K562 (cell line): ENCODE results near the gene FAM25A. TPM values are rescaled to one million over a fixed set of nuclear protein-coding genes. Genes with fewer than 3 reads are reported as not detected.

Experiments used
- ATAC-seq: fragments of 200-7000 bp; cut with Tn5 transposase; 3 replicates; pipeline ENCODE4 v1.9.1; 2020; ENCODE audit warnings: moderate library complexity
- BruUV-seq: library from RNA; stranded (reverse); fragments of 400-500 nt; replicated peaks from 2 replicates; lab custom pipeline; 2021; lab: Mats Ljungman, UMichigan
- CTCF ChIA-PET: fragments of 300-600 bp; formaldehyde crosslinking; extraction: SDS; loops from one replicate; lab custom pipeline; 2021; ENCODE audit warnings: low intra/inter-chr PET ratio; lab: Yijun Ruan, JAX
- POLR2A ChIA-PET: fragments of 300-600, 350-650 bp; sonication (Branson Sonifier 250); formaldehyde crosslinking; extraction: SDS; loops from one replicate; lab custom pipeline; 2021; ENCODE audit warnings: antibody characterized with exemption, inconsistent platforms; lab: Yijun Ruan, JAX
- DNase-seq, 4 experiments: peaks; one replicate each; pipeline versions ENCODE4 v3.0.0 to v3.0.0-alpha.2; 2011 to 2018; ENCODE audit warnings: low spot score in 3 of 4, mixed read lengths in 3 of 4; ENCODE audit errors: extremely low read depth in 1 of 4
- FAIRE-seq: peaks from 2 replicates; lab custom pipeline; 2011; peaks lifted over from hg19 to GRCh38; lab: Jason Lieb, UNC
- H2AFZ ChIP-seq: 2 replicates; pipeline ENCODE4 v1.6.0; 2011; ENCODE audit warnings: low read depth, low read length, control low read depth, inconsistent platforms
- H3K27ac ChIP-seq: fragments of 200-600 bp; 3 replicates; pipeline ENCODE4 v1.8.0; 2011; ENCODE audit warnings: low read depth, mild to moderate bottlenecking, control low read depth, inconsistent platforms, low read length, moderate library complexity, mixed read lengths; ENCODE audit errors: extremely low read depth
- H3K27me3 ChIP-seq, 2 experiments: fragments of 300-600 bp in 1 of 2; 2 replicates in 1 of 2; 3 replicates in 1 of 2; pipeline versions ENCODE4 v1.6.0 to v1.8.0; 2011; ENCODE audit warnings: inconsistent platforms in 2 of 2, low read length in 2 of 2, mild to moderate bottlenecking in 1 of 2, mixed read lengths in 1 of 2, moderate library complexity in 1 of 2; ENCODE audit not compliant: control insufficient read depth in 2 of 2, insufficient read depth in 2 of 2
- H3K36me3 ChIP-seq: fragments of 300-600 bp; 3 replicates; pipeline ENCODE4 v1.8.0; 2011; ENCODE audit warnings: mild to moderate bottlenecking, low read length, inconsistent platforms; ENCODE audit not compliant: control insufficient read depth, insufficient read depth
- H3K4me1 ChIP-seq, 2 experiments: fragments of 200-600 bp in 1 of 2; replicated peaks in 1 of 2; 2 replicates in 1 of 2; 3 replicates in 1 of 2; pipeline versions ENCODE4 v1.5.1 to v1.8.0; 2011; ENCODE audit warnings: inconsistent platforms in 2 of 2, low read length in 2 of 2, mild to moderate bottlenecking in 1 of 2, mixed read lengths in 1 of 2, moderate library complexity in 1 of 2; ENCODE audit not compliant: control insufficient read depth in 2 of 2, insufficient read depth in 2 of 2
- H3K4me2 ChIP-seq: 2 replicates; pipeline ENCODE4 v1.6.1; 2011; ENCODE audit warnings: low read length, control low read depth, inconsistent platforms, mixed read lengths; ENCODE audit not compliant: insufficient read depth
- H3K4me3 ChIP-seq: fragments of 200-600 bp; sonication (generic), shearing (Covaris generic); 2 replicates; pipeline ENCODE4 v1.5.1; 2016; ENCODE audit warnings: control low read depth, inconsistent platforms
- H3K79me2 ChIP-seq: fragments of 200-600 bp; 3 replicates; pipeline ENCODE4 v1.8.0; 2011; ENCODE audit warnings: low read length, inconsistent platforms; ENCODE audit not compliant: control insufficient read depth, insufficient read depth
- H3K9ac ChIP-seq, 2 experiments: 2 replicates each; pipeline versions ENCODE4 v1.6.0 to v1.6.1; 2011; ENCODE audit warnings: low read depth in 2 of 2, low read length in 2 of 2, control low read depth in 1 of 2, inconsistent platforms in 1 of 2, mild to moderate bottlenecking in 1 of 2, mixed read lengths in 1 of 2; ENCODE audit not compliant: insufficient read depth in 1 of 2
- H3K9me1 ChIP-seq: one replicate; pipeline ENCODE4 v1.6.0; 2011; ENCODE audit warnings: inconsistent platforms, mild to moderate bottlenecking, low read length, moderate library complexity; ENCODE audit not compliant: control insufficient read depth, insufficient read depth
- H3K9me3 ChIP-seq: replicated peaks from 2 replicates; pipeline ENCODE4 v1.5.1; 2011; ENCODE audit warnings: low read depth, low read length, inconsistent platforms; ENCODE audit not compliant: control insufficient read depth, insufficient read depth
- H4K20me1 ChIP-seq: replicated peaks from 2 replicates; pipeline ENCODE4 v1.6.1; 2011; ENCODE audit warnings: low read length, inconsistent platforms, mixed read lengths; ENCODE audit not compliant: control insufficient read depth, insufficient read depth
- ARID2 ChIP-seq: fragments of 450-650 bp; IDR thresholded peaks from 2 replicates; pipeline ENCODE4 v1.6.1; 2017; ENCODE audit warnings: antibody characterized with exemption, mild to moderate bottlenecking
- BRD9 ChIP-seq: fragments of 450-650 bp; IDR thresholded peaks from 2 replicates; pipeline ENCODE4 v1.6.1; 2018; ENCODE audit warnings: low read depth; ENCODE audit not compliant: partially characterized antibody
- CXXC5 ChIP-seq: fragments of 250-450 bp; sonication (Bioruptor Pico); IDR thresholded peaks from 2 replicates; pipeline ENCODE4 v1.8.0; 2022; ENCODE audit warnings: inconsistent platforms, mild to moderate bottlenecking, moderate library complexity
- MAZ ChIP-seq, 2 experiments: fragments of 450-650 bp in 1 of 2; sonication (generic) in 1 of 2; formaldehyde crosslinking; IDR thresholded peaks in 1 of 2; conservative IDR thresholded peaks in 1 of 2; 2 replicates each; pipeline versions ENCODE4 v1.4.0 to v1.5.0; 2020; ENCODE audit warnings: mild to moderate bottlenecking in 1 of 2, missing genetic modification reagents in 1 of 2
- MCM5 ChIP-seq: fragments of 450-650 bp; IDR thresholded peaks from 2 replicates; pipeline ENCODE4 v1.6.1; 2016; ENCODE audit warnings: low read depth
- NCOA2 ChIP-seq, 2 experiments: fragments of 450-650 bp; IDR thresholded peaks; 2 replicates each; pipeline ENCODE4 v1.6.1; 2018; ENCODE audit warnings: mild to moderate bottlenecking in 2 of 2, moderate library complexity in 1 of 2; ENCODE audit not compliant: partially characterized antibody in 2 of 2
- PRPF4 ChIP-seq: fragments of 200-400 bp; formaldehyde crosslinking; IDR thresholded peaks from one replicate; pipeline ENCODE4 v1.6.1; 2017; ENCODE audit warnings: low read length, low read depth, mild to moderate bottlenecking; ENCODE audit not compliant: insufficient read depth, poor library complexity, severe bottlenecking
- TCFL5 ChIP-seq: fragments of 250-450 bp; sonication (Bioruptor Pico); conservative IDR thresholded peaks from 2 replicates; pipeline ENCODE4 v1.6.1; 2021; ENCODE audit warnings: mild to moderate bottlenecking, moderate library complexity, matching md5 sums
- ZNF212 ChIP-seq: fragments of 450-650 bp; formaldehyde crosslinking; IDR thresholded peaks from 2 replicates; pipeline ENCODE4 v1.4.0; 2020; ENCODE audit warnings: mild to moderate bottlenecking
- WGBS: fragments of 100-300 bp; shearing (Covaris generic); methylation state at CpG from one replicate; pipeline ENCODE4 v1.1.6; 2016; ENCODE audit warnings: low coverage, mixed read lengths; ENCODE audit not compliant: insufficient coverage; ENCODE audit errors: missing lambda C conversion rate; 5-methylcytosine and 5-hydroxymethylcytosine counted together
- in situ Hi-C: fragments of 300-500 bp; cut with MboI; formaldehyde crosslinking; loops from 4 replicates; pipeline ENCODE4 v1.15.0; 2018; ENCODE audit warnings: inconsistent platforms, mixed read lengths
- intact Hi-C: fragments of 100-400 bp; cut with micrococcal nuclease; formaldehyde crosslinking; loops from 2 replicates; pipeline ENCODE4 v1.14.2; 2022
- polyA plus RNA-seq, 8 experiments: library from polyadenylated mRNA; depleted of rRNA in 4 of 8; stranded (reverse) in 5 of 8; unstranded in 3 of 8; fragments of >200 nt; fragmentation: Nextera tagmentation in 2 of 8; fragmentation: Illumina TruSeq in 1 of 8; extraction: Ambion mirVana in 2 of 8; extraction: Trizol in 1 of 8; gene quantifications; 2 replicates each; pipeline versions ENCODE4 v1.2.1 to v1.2.3, GENCODE V29; 2011 to 2014; ENCODE audit warnings: inconsistent platforms in 1 of 8, missing spikeins in 1 of 8
- total RNA-seq, 7 experiments: library from RNA; depleted of rRNA in 6 of 7; stranded (reverse); fragments of >200 nt in 6 of 7; fragmentation: Illumina TruSeq in 2 of 7; extraction: Trizol in 2 of 7; gene quantifications; 2 replicates each; pipeline versions ENCODE4 v1.2.1 to v1.2.3, GENCODE V29; 2011 to 2021; ENCODE audit warnings: low replicate concordance in 1 of 7
- TF ChIP-seq, protein P1 (sequence below): sonication (generic); formaldehyde crosslinking; IDR thresholded peaks from 2 replicates; pipeline ENCODE4 v1.4.0; 2020; ENCODE audit warnings: mild to moderate bottlenecking, missing genetic modification reagents
- TF ChIP-seq, protein P2 (sequence below): sonication (generic); IDR thresholded peaks from 2 replicates; pipeline ENCODE4 v1.6.1; 2016
- TF ChIP-seq, protein P3 (sequence below): fragments of 450-650 bp; IDR thresholded peaks from 2 replicates; pipeline ENCODE4 v1.6.1; 2016; ENCODE audit warnings: low read depth, mild to moderate bottlenecking, moderate library complexity
- TF ChIP-seq, protein P4 (sequence below): fragments of 250-450 bp; sonication (Bioruptor Pico); IDR thresholded peaks from 2 replicates; pipeline ENCODE4 v1.5.0; 2021

The FAM25A gene
- total and polyA plus RNA-seq, 9 of the 15 experiments (the other 6 are each of a cell fraction or from before 2014, with no cell fraction given) = not detected

DNA sequence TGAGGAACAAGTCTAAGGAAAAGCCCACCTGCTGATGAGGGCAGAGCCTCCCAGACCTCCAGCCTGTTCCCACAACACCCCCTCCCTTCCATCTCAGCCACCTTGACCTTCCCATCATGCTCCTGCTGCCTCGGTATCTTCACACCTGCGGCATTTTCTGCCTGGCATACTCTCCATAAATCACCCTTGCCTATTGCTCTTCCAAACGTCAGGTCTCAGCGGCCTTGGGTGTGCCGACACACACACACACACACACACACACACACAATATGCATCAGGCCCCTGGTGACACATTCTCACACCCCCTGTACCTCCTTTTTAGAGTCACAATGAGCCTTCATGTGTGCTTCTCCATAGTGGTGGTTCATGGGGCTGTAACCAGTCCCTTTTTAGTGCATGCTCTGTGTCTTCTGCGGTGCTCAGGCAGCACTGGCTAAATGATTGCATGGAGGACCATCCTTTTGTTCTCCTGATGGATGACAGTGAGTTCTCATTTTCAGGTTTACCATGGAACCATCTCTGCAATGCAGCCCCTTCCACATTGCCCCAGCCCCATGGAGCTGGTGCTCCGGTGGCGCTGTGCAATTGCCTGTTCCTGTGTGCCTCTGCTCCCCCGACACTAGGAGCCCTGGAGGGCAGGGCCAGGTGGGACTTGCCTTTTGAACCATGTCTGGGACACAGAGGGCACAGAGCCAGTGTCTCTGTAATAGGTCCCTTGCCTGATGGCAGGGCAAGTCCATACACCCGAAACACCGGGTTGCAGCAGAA, 47.3 kb upstream of the FAM25A start (continued):
- TF ChIP-seq TCFL5 = no peak
- no peak for TF ChIP-seq ARID2

DNA sequence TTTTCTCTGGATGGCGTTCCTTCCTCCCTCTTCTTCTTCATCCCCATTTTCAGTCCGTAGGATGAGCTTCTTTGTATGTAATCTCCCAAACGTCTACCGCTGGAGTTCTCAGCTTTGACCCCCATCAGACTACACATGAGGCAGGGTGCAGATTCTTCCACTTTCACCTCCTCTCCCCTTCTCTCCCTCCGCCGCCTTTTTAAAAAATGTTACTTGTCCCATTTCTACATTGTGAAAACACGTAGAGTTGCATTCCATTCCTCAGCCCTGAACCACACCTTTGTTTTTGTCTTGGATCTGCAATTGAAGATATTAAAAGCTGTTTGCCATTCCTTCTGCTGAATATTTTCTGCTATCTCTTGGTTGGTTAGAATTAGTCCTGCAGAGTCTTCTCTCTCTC, 45.6 kb upstream of the FAM25A start:
- Histone ChIP-seq H3K4me1 (peaks cover 0 to 3% of the 10 kb centered on the region in 2 experiments; a peak in 1 of 5 replicates), H3K27me3 (no peaks in the 10 kb centered on the region), H3K9ac (no peak overlapping the region), H3K9me3 (no peaks in the 10 kb centered on the region), H3K27ac (no peak overlapping the region), H4K20me1 (no peaks in the 10 kb centered on the region), H2AFZ (no peak overlapping the region), H3K4me3 (no peak overlapping the region), H3K79me2 (no peaks in the 10 kb centered on the region), H3K9me1 (no peaks in the 10 kb centered on the region), H3K36me3 (no peaks in the 10 kb centered on the region), H3K4me2 (no peak overlapping the region)
- POLR2A ChIA-PET = no interaction called here
- no TSS peak for BruUV-seq
- no peak for FAIRE-seq
- CTCF ChIA-PET = no interaction called here
- no peak for ATAC-seq
- intact Hi-C loops = no loop called here
- DNase-seq = no peak
- in situ Hi-C loops = no loop called here
- 28% methylated on average over 5 of the region's 7 CpGs for WGBS
- TF ChIP-seq, protein P1, sequence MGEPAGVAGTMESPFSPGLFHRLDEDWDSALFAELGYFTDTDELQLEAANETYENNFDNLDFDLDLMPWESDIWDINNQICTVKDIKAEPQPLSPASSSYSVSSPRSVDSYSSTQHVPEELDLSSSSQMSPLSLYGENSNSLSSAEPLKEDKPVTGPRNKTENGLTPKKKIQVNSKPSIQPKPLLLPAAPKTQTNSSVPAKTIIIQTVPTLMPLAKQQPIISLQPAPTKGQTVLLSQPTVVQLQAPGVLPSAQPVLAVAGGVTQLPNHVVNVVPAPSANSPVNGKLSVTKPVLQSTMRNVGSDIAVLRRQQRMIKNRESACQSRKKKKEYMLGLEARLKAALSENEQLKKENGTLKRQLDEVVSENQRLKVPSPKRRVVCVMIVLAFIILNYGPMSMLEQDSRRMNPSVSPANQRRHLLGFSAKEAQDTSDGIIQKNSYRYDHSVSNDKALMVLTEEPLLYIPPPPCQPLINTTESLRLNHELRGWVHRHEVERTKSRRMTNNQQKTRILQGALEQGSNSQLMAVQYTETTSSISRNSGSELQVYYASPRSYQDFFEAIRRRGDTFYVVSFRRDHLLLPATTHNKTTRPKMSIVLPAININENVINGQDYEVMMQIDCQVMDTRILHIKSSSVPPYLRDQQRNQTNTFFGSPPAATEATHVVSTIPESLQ = no peak
- TF ChIP-seq MAZ (CRISPR knock-in tag; conservative IDR thresholded peaks at IDR 0.05 in 1 of 2, IDR thresholded peaks at IDR 0.05 in 1 of 2) (no peak), BRD9 (no peak), PRPF4 (no peak), CXXC5 (CRISPR knock-in tag) (no peak), ZNF212 (CRISPR knock-in tag) (no peak), MCM5 (no peak), NCOA2 (IDR thresholded peaks at IDR 0.05; ENCODE audit: partially characterized antibody in 2 of 2) (no peak)
- TF ChIP-seq, protein P2, sequence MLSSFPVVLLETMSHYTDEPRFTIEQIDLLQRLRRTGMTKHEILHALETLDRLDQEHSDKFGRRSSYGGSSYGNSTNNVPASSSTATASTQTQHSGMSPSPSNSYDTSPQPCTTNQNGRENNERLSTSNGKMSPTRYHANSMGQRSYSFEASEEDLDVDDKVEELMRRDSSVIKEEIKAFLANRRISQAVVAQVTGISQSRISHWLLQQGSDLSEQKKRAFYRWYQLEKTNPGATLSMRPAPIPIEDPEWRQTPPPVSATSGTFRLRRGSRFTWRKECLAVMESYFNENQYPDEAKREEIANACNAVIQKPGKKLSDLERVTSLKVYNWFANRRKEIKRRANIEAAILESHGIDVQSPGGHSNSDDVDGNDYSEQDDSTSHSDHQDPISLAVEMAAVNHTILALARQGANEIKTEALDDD = no peak
- TF ChIP-seq, protein P3, sequence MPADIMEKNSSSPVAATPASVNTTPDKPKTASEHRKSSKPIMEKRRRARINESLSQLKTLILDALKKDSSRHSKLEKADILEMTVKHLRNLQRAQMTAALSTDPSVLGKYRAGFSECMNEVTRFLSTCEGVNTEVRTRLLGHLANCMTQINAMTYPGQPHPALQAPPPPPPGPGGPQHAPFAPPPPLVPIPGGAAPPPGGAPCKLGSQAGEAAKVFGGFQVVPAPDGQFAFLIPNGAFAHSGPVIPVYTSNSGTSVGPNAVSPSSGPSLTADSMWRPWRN = no peak
- TF ChIP-seq, protein P4, sequence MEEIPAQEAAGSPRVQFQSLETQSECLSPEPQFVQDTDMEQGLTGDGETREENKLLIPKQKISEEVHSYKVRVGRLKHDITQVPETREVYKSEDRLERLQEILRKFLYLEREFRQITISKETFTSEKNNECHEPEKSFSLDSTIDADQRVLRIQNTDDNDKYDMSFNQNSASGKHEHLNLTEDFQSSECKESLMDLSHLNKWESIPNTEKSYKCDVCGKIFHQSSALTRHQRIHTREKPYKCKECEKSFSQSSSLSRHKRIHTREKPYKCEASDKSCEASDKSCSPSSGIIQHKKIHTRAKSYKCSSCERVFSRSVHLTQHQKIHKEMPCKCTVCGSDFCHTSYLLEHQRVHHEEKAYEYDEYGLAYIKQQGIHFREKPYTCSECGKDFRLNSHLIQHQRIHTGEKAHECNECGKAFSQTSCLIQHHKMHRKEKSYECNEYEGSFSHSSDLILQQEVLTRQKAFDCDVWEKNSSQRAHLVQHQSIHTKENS (CRISPR knock-in tag) = no peak
